ENCODE results near the gene SCN4B. TPM values are rescaled to one million over a fixed set of nuclear protein-coding genes. Genes with fewer than 3 reads are reported as not detected.

The SCN4B gene
- total and polyA plus RNA-seq, 2 of the 4 experiments (the other 2 are of a cell fraction) = 0.18 to 0.44 TPM

DNA sequence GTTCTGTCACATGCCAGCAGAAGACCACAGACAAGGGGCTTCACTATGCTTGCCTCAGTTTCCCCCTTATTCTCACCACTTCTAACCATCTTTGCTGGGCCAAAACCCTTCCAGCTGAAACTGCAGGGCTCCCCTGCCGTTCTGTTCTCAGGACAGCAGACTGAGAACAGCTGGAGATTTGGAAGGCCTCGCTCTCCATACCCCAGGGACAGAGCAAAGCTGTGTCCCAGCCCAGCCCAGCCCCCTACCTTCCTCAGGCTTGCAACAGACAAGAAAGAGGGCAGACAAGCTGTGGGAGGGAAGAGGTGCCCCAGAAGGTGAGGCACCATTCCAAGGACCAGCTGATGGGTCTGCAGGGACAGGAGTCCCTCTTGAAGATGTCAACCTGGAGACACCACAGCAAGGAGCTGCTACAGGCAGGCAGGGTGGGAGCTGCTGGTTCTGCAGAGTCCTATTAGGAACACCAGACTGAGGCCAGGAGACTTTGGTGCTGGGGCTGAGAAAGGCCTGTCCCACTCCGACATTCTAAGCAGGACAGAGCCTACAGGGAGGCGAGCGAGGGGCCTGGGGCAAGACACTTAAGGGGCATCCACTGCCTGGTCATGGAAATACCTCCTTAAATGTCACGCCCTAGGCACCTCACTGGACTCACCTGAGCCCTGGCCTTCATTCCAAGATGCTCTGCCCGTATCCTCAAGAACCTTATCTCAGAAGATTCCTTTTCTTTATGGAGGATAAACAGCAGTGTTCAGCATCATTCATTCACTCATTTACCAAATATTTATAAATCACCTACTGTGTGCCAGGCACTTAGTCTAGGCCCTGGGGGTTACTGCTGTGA lies 16.9 kb upstream of the SCN4B start (continued):
- TF ChIP-seq, protein P1, sequence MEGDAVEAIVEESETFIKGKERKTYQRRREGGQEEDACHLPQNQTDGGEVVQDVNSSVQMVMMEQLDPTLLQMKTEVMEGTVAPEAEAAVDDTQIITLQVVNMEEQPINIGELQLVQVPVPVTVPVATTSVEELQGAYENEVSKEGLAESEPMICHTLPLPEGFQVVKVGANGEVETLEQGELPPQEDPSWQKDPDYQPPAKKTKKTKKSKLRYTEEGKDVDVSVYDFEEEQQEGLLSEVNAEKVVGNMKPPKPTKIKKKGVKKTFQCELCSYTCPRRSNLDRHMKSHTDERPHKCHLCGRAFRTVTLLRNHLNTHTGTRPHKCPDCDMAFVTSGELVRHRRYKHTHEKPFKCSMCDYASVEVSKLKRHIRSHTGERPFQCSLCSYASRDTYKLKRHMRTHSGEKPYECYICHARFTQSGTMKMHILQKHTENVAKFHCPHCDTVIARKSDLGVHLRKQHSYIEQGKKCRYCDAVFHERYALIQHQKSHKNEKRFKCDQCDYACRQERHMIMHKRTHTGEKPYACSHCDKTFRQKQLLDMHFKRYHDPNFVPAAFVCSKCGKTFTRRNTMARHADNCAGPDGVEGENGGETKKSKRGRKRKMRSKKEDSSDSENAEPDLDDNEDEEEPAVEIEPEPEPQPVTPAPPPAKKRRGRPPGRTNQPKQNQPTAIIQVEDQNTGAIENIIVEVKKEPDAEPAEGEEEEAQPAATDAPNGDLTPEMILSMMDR (conservative IDR thresholded peaks at IDR 0.05; ENCODE audit: low read depth, low read length) = no peak

DNA sequence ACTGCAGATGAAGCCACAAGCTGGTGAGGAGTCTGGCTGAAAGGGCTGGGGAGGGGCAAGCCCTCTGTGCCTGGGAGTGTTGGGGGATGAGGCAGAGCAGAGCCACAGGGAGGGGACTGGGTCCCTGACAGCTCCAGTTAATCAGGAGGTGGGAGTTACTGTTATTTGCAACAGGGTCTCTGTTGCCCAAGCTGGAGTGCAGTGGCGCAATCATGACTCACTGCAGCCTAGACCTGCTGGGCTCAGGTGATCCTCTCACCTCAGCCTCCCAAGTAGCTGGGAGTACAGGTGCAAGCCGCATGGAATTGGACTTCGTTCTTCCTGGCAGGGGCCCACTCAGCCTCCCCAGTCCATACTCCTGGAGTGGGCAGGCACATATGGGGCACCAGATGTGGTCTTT lies 16.1 kb upstream of the SCN4B start:
- Histone ChIP-seq H4K8ac (ENCODE audit: low read depth in 2 of 2, low read length in 2 of 2) (no peak overlapping the region), H2AK9ac (replicated peaks; ENCODE audit: low read depth, low read length, poor library complexity) (no peak overlapping the region), H3K23ac (ENCODE audit: low read depth, low read length) (no peak overlapping the region), H2BK20ac (ENCODE audit: low read depth, low read length) (no peak overlapping the region), H2BK5ac (ENCODE audit: low read depth, low read length, poor library complexity, severe bottlenecking) (no peak overlapping the region), H4K20me1 (ENCODE audit: insufficient read depth, low read length) (no peaks in the 10 kb centered on the region), H3K4me3 (ENCODE audit: insufficient read depth, low read depth, low read length) (no peak overlapping the region), H3K4me1 (ENCODE audit: control insufficient read depth, insufficient read depth, low read length) (no peaks in the 10 kb centered on the region), H3K4me2 (ENCODE audit: low read depth, low read length) (no peak overlapping the region), H3K27me3 (ENCODE audit: control insufficient read depth, insufficient read depth, low read length) (peaks cover 20% of the 10 kb centered on the region), H3K9ac (ENCODE audit: low read depth, low read length) (no peak overlapping the region), H2AK5ac (ENCODE audit: low read depth, low read length) (no peak overlapping the region), H3K56ac (ENCODE audit: extremely low read depth, insufficient read depth, low read length) (no peak overlapping the region), H4K5ac (ENCODE audit: low read depth, low read length) (no peak overlapping the region), H3K14ac (replicated peaks; ENCODE audit: low read depth, low read length) (no peak overlapping the region), H3K9me1 (ENCODE audit: insufficient read depth, low read length) (no peaks in the 10 kb centered on the region), H2AFZ (replicated peaks; ENCODE audit: low read length, poor library complexity) (no peak overlapping the region), H3K4ac (ENCODE audit: low read depth, low read length) (no peak overlapping the region), H3K79me1 (ENCODE audit: low read depth in 1 of 2, low read length in 2 of 2) (no peaks in the 10 kb centered on the region), H3K27ac (ENCODE audit: insufficient read depth, low read length) (no peak overlapping the region), H3K18ac (ENCODE audit: low read depth, low read length) (no peak overlapping the region), H2BK120ac (ENCODE audit: low read depth, low read length) (no peak overlapping the region), H2BK15ac (ENCODE audit: low read depth, low read length) (no peak overlapping the region), H3K36me3 (ENCODE audit: control insufficient read depth, insufficient read depth, low read length) (no peaks in the 10 kb centered on the region), H4K91ac (ENCODE audit: insufficient read depth, low read depth, low read length) (no peak overlapping the region), H3K9me3 (ENCODE audit: control insufficient read depth, insufficient read depth, low read length) (no peaks in the 10 kb centered on the region)
- POLR2A ChIA-PET (ENCODE audit: unreplicated experiment) = no interaction called here
- no CpG with 5 or more reads among the region's 3 CpGs for WGBS, 2 experiments (ENCODE audit: extremely low coverage in 2 of 2, insufficient read length in 1 of 2)
- DNase-seq = no peak
- in situ Hi-C loops (cut with MboI; ENCODE audit: low sequenced_read_pairs) (no loop called here), dilution Hi-C loops (cut with HindIII; ENCODE audit: low sequenced_read_pairs, unreplicated experiment) (no loop called here), intact Hi-C loops (cut with micrococcal nuclease) (no loop called here)
- BruUV-seq (replicated peaks) = no TSS peak
- no peak for ATAC-seq (ENCODE audit: low read depth)
- CTCF ChIA-PET = no interaction called here
- TF ChIP-seq CEBPB (IDR thresholded peaks at IDR 0.05; ENCODE audit: low read depth, low read length) = no peak
- no peak for TF ChIP-seq BHLHE40 (IDR thresholded peaks at IDR 0.05; ENCODE audit: low read depth, low read length)
- no peak for TF ChIP-seq MAFK (IDR thresholded peaks at IDR 0.05; ENCODE audit: low read depth, low read length)
- no peak for TF ChIP-seq RAD21 (IDR thresholded peaks at IDR 0.05; ENCODE audit: low read length)
- no peak for TF ChIP-seq RFX5 (IDR thresholded peaks at IDR 0.05; ENCODE audit: low read depth, low read length)
- TF ChIP-seq, protein P2, sequence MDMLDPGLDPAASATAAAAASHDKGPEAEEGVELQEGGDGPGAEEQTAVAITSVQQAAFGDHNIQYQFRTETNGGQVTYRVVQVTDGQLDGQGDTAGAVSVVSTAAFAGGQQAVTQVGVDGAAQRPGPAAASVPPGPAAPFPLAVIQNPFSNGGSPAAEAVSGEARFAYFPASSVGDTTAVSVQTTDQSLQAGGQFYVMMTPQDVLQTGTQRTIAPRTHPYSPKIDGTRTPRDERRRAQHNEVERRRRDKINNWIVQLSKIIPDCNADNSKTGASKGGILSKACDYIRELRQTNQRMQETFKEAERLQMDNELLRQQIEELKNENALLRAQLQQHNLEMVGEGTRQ (IDR thresholded peaks at IDR 0.05; ENCODE audit: low read depth, low read length) = no peak
- TF ChIP-seq, protein P1 (conservative IDR thresholded peaks at IDR 0.05; ENCODE audit: low read depth, low read length) = no peak
- TF ChIP-seq, protein P3, sequence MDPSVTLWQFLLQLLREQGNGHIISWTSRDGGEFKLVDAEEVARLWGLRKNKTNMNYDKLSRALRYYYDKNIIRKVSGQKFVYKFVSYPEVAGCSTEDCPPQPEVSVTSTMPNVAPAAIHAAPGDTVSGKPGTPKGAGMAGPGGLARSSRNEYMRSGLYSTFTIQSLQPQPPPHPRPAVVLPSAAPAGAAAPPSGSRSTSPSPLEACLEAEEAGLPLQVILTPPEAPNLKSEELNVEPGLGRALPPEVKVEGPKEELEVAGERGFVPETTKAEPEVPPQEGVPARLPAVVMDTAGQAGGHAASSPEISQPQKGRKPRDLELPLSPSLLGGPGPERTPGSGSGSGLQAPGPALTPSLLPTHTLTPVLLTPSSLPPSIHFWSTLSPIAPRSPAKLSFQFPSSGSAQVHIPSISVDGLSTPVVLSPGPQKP (IDR thresholded peaks at IDR 0.05; ENCODE audit: borderline replicate concordance, low read depth, low read length) = no peak
- no peak for TF ChIP-seq NFE2L2 (IDR thresholded peaks at IDR 0.05; ENCODE audit: low read depth, low read length)
